ENCODE measurements around the gene DUSP3. TPM values are rescaled to one million over a fixed set of nuclear protein-coding genes. Genes with fewer than 3 reads are reported as not detected.

The DUSP3 gene
- polyA plus RNA-seq, 1 donor from 2014 or later: 38.8 TPM

DNA sequence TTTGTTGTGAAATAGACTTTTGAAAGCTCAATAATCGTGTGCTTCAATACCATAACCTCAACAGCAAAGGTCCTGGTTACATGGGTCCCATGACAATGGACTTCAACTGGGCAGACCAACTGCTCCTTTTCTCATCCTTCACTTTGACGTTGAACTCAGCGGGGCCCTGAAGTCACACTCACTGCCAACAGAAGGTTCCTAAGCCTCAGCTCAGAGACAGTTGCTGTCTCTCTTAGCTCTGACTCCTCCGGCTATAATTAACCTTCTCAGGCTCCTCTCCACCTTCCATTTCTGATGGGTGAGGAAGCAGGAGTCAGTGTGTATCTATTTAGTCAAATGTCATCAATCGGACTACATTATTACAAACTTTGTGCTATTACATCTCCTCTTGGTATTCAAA, 30.3 kb upstream of the DUSP3 start:
- Histone ChIP-seq H3K79me2 (replicated peaks; ENCODE audit: insufficient read depth, low read length) (no peaks in the 10 kb centered on the region), H3K4me2 (ENCODE audit: low read length) (no peak overlapping the region), H4K20me1 (ENCODE audit: insufficient read depth) (no peaks in the 10 kb centered on the region), H3K27me3 (ENCODE audit: insufficient read depth, low read depth, low read length) (no peaks in the 10 kb centered on the region), H3K36me3 (ENCODE audit: insufficient read depth, low read length) (peaks cover 5% of the 10 kb centered on the region), H3K27ac (ENCODE audit: low read length) (no peak overlapping the region), H3F3A (ENCODE audit: insufficient read depth, low read length, poor library complexity, severe bottlenecking) (no peaks in the 10 kb centered on the region), H3K9me3 (ENCODE audit: low read length) (no peaks in the 10 kb centered on the region), H3K9me2 (ENCODE audit: insufficient read depth, low read length) (no peaks in the 10 kb centered on the region), H3K9ac (ENCODE audit: low read length) (no peak overlapping the region), H2AFZ (ENCODE audit: low read depth, low read length) (no peak overlapping the region), H3K4me3 (ENCODE audit: low read length) (no peak overlapping the region)
- TF ChIP-seq, protein P1, sequence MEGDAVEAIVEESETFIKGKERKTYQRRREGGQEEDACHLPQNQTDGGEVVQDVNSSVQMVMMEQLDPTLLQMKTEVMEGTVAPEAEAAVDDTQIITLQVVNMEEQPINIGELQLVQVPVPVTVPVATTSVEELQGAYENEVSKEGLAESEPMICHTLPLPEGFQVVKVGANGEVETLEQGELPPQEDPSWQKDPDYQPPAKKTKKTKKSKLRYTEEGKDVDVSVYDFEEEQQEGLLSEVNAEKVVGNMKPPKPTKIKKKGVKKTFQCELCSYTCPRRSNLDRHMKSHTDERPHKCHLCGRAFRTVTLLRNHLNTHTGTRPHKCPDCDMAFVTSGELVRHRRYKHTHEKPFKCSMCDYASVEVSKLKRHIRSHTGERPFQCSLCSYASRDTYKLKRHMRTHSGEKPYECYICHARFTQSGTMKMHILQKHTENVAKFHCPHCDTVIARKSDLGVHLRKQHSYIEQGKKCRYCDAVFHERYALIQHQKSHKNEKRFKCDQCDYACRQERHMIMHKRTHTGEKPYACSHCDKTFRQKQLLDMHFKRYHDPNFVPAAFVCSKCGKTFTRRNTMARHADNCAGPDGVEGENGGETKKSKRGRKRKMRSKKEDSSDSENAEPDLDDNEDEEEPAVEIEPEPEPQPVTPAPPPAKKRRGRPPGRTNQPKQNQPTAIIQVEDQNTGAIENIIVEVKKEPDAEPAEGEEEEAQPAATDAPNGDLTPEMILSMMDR (IDR thresholded peaks at IDR 0.05; ENCODE audit: poor library complexity, severe bottlenecking): no peak
- TF ChIP-seq SMC3 (conservative IDR thresholded peaks at IDR 0.05; ENCODE audit: poor library complexity): no peak

DNA sequence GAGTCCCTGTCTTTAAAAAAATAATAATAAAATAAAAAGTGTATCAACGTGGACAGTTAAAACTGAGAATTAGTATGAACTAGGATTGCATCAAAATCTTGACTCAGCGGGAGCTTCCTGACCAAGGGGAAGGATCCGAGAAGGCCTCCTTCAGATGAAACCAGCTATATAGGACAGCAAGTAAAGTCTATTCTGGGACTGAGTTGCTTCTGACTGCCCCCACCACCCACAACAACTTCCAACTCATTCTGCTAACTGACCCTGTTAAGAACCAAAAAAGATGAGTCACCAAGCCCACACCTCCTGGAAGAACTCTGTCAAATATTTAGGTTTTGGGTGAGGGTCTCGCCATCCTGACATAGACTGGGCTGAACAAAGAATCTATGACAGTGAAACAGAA, 29.3 kb upstream of the DUSP3 start:
- no peak overlapping the region for H3K9ac ChIP-seq (ENCODE audit: low read length)
- TF ChIP-seq RAD21 (conservative IDR thresholded peaks at IDR 0.05) (no peak), POLR2AphosphoS5 (IDR thresholded peaks at IDR 0.05) (no peak), EP300 (conservative IDR thresholded peaks at IDR 0.05; ENCODE audit: poor library complexity, severe bottlenecking) (no peak), EZH2 (IDR thresholded peaks at IDR 0.05; ENCODE audit: borderline replicate concordance, insufficient read depth, low read length, poor library complexity, severe bottlenecking) (no peak)
- TF ChIP-seq, protein P2, sequence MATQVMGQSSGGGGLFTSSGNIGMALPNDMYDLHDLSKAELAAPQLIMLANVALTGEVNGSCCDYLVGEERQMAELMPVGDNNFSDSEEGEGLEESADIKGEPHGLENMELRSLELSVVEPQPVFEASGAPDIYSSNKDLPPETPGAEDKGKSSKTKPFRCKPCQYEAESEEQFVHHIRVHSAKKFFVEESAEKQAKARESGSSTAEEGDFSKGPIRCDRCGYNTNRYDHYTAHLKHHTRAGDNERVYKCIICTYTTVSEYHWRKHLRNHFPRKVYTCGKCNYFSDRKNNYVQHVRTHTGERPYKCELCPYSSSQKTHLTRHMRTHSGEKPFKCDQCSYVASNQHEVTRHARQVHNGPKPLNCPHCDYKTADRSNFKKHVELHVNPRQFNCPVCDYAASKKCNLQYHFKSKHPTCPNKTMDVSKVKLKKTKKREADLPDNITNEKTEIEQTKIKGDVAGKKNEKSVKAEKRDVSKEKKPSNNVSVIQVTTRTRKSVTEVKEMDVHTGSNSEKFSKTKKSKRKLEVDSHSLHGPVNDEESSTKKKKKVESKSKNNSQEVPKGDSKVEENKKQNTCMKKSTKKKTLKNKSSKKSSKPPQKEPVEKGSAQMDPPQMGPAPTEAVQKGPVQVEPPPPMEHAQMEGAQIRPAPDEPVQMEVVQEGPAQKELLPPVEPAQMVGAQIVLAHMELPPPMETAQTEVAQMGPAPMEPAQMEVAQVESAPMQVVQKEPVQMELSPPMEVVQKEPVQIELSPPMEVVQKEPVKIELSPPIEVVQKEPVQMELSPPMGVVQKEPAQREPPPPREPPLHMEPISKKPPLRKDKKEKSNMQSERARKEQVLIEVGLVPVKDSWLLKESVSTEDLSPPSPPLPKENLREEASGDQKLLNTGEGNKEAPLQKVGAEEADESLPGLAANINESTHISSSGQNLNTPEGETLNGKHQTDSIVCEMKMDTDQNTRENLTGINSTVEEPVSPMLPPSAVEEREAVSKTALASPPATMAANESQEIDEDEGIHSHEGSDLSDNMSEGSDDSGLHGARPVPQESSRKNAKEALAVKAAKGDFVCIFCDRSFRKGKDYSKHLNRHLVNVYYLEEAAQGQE (IDR thresholded peaks at IDR 0.05; ENCODE audit: borderline replicate concordance): no peak

DNA sequence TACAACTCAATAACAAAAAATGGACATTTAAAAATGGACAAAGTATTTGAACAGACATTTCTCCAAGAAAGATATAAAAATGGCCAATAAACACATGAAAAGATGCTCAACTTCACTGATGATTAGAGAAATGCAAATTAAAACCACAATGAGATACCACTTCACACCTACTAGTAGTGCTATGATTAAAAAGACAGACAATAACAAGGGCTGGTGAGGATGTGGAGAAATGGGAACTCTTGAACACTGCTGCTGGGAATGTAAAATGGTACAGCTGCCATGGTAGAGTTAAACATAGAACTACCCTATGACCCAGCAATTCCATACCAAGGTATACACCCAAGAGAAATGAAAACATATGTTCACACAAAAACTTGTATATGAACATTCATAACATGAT, 26.3 kb upstream of the DUSP3 start:
- no peaks in the 10 kb centered on the region for H3K9me3 ChIP-seq (ENCODE audit: low read length)
- no peaks in the 10 kb centered on the region for H4K20me1 ChIP-seq (ENCODE audit: insufficient read depth)
- H3K79me2 ChIP-seq (replicated peaks; ENCODE audit: insufficient read depth, low read length): no peaks in the 10 kb centered on the region
- no peaks in the 10 kb centered on the region for H3K27me3 ChIP-seq (ENCODE audit: insufficient read depth, low read depth, low read length)
- H3K27ac ChIP-seq (ENCODE audit: low read length): no peak overlapping the region
- H2AFZ ChIP-seq (ENCODE audit: low read depth, low read length): no peak overlapping the region
- TF ChIP-seq POLR2AphosphoS5 (IDR thresholded peaks at IDR 0.05) (no peak), EP300 (conservative IDR thresholded peaks at IDR 0.05; ENCODE audit: poor library complexity, severe bottlenecking) (no peak), SMC3 (conservative IDR thresholded peaks at IDR 0.05; ENCODE audit: poor library complexity) (no peak), TAF1 (IDR thresholded peaks at IDR 0.05; ENCODE audit: low read depth) (no peak), MXI1 (conservative IDR thresholded peaks at IDR 0.05; ENCODE audit: poor library complexity, severe bottlenecking) (no peak), RAD21 (conservative IDR thresholded peaks at IDR 0.05) (no peak), EZH2 (IDR thresholded peaks at IDR 0.05; ENCODE audit: borderline replicate concordance, insufficient read depth, low read length, poor library complexity, severe bottlenecking) (no peak)
- TF ChIP-seq, protein P2 (IDR thresholded peaks at IDR 0.05; ENCODE audit: borderline replicate concordance): no peak
- TF ChIP-seq, protein P1 (IDR thresholded peaks at IDR 0.05; ENCODE audit: poor library complexity, severe bottlenecking): no peak
- no peak overlapping the region for H3K4me3 ChIP-seq (ENCODE audit: low read length)
- no peaks in the 10 kb centered on the region for H3K9me2 ChIP-seq (ENCODE audit: insufficient read depth, low read length)
- no peak overlapping the region for H3K9ac ChIP-seq (ENCODE audit: low read length)
- no peaks in the 10 kb centered on the region for H3K36me3 ChIP-seq (ENCODE audit: insufficient read depth, low read length)
- H3K4me2 ChIP-seq (ENCODE audit: low read length): no peak overlapping the region
- H3F3A ChIP-seq (ENCODE audit: insufficient read depth, low read length, poor library complexity, severe bottlenecking): no peaks in the 10 kb centered on the region

More for the DNA sequence above, 29.3 kb upstream of the DUSP3 start:
- no peaks in the 10 kb centered on the region for H3K79me2 ChIP-seq (replicated peaks; ENCODE audit: insufficient read depth, low read length)
- no peaks in the 10 kb centered on the region for H3K9me3 ChIP-seq (ENCODE audit: low read length)
- H4K20me1 ChIP-seq (ENCODE audit: insufficient read depth): no peaks in the 10 kb centered on the region
- no peak overlapping the region for H3K4me3 ChIP-seq (ENCODE audit: low read length)
- no peak overlapping the region for H3K4me2 ChIP-seq (ENCODE audit: low read length)
- H3F3A ChIP-seq (ENCODE audit: insufficient read depth, low read length, poor library complexity, severe bottlenecking): no peaks in the 10 kb centered on the region
- H3K36me3 ChIP-seq (ENCODE audit: insufficient read depth, low read length): peaks cover 5% of the 10 kb centered on the region
- H2AFZ ChIP-seq (ENCODE audit: low read depth, low read length): no peak overlapping the region
- no peaks in the 10 kb centered on the region for H3K27me3 ChIP-seq (ENCODE audit: insufficient read depth, low read depth, low read length)
- H3K9me2 ChIP-seq (ENCODE audit: insufficient read depth, low read length): no peaks in the 10 kb centered on the region
- no peak overlapping the region for H3K27ac ChIP-seq (ENCODE audit: low read length)

Data from neural cell (in vitro differentiated cells).